CD4-positive, alpha-beta T cell treated with Interleukin-2 at 100 ng/mL for 4 hours (primary cell): ENCODE data around the gene KMT2A.
"Not testable (repeated sequence)": the region's sequence is repeated elsewhere in the genome, so short reads cannot be mapped to it uniquely, and the experiment has no call there.

Experiments used
- DNase-seq: peaks from one replicate; pipeline ENCODE4 v3.0.0-alpha.2; 2020; ENCODE audit warnings: low spot score

KMT2A gene

DNA sequence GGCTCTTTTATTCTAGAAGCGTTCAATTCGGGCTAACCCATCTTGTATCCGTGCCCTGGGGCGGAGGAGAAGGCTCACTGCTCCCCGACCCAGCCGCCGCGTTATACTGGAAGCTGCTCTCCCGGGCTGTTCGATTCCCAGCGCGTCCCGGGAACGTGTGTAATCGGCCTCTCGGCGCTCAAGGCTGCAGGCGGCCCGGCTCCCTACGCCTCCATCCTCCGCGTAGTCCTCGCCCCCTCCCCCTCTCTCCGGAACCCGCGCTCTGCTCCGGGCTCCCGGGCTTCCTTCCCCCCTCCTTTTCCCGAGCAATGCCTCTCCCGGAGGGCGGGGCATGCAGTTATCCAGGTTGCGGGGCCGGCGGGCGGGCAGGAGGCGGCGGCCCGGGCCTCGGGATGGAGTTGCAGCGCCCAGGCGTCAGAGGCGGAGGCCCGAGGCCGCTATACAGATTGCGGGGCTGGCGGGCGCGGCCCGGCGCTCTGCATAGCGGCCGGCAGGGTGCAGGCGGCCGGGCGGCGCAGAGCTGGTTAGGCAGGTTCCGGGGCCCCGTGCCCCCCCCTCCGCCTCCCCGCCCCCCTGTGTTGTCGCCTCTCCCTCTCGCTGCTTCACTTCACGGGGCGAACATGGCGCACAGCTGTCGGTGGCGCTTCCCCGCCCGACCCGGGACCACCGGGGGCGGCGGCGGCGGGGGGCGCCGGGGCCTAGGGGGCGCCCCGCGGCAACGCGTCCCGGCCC is at the start of gene KMT2A:
Gene KMT2A, plus strand, starts transcription at position 600 of the 732 bp plus-strand sequence. Its CDS starts 21 bp downstream, at position 621.
- peak; percentile 94 for DNase-seq

DNA sequence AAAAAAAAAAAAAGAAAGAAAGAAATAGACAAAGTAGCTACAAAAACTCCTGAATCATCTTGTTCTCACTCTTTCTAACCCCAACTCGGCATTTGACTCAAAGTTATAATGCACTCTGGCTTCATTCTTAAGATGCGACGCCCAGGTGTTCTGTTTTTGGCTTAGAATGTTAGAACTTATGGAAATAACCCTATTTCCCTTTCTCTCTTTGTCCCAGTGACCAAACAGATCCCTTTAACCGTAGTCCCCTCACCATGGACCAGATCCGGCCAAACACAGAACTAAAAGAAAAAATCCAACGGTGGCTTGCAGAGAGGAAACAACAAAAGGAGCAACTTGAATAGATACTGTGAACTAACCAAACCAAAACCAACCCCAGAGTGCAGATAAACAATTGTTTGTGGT is 40.2 kb upstream of the KMT2A start:
- DNase-seq, result peak; percentile 31

DNA sequence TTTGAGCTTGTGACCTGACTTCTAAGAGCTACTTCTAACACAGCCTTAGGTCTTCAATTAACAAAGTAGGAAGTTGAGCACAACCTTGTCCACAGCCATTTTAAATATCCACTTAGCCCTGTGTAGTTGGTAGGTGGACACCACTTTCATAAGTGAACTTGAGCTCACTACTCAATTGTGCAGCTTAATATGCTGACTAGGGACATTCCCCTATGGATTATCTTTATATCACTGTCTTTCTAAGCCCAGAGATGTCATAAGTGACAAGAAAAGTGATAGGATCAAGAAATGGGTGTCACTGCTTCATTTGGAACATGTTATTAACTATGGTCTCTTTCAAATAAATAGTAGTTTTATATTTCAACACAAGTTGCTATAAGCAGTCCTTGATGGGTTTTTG is 38.8 kb upstream of the KMT2A start:
- no peak for DNase-seq

DNA sequence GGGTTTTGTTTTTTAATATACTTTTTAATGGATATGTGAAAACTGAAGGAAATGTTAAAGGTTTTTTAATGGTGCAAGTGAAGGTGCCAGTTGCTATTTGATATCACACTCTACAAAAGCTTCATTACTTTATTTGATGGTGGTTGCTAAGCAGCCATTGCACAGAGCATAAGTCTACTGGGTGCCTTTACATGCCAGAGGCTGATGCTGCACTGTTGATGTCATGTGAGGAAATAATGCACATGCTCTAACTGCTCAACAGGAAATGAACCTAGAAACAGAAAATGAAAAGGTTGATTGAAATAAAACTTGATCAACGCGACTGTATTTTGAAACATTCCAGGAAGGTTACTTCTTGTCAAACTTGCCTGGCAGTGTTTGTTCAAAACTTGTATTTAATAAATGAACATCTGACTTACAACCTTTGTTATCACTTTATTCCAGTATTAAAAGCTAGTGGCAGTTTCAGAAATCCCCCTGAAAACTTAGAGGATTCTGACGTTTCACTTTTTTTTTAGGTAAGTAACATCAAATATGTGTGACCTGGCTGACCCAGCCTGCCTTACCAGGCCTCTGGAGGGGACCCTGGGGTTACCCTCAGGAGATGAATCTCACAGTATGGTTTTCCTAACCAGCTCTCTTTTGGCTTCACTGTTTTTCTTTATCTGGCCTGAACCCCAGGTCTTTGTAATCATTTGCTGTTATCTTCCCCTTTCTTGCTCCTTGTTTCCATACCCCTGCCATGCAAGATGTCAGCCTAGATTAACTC is 37.3 kb upstream of the KMT2A start:
- peak; percentile 84 for DNase-seq

DNA sequence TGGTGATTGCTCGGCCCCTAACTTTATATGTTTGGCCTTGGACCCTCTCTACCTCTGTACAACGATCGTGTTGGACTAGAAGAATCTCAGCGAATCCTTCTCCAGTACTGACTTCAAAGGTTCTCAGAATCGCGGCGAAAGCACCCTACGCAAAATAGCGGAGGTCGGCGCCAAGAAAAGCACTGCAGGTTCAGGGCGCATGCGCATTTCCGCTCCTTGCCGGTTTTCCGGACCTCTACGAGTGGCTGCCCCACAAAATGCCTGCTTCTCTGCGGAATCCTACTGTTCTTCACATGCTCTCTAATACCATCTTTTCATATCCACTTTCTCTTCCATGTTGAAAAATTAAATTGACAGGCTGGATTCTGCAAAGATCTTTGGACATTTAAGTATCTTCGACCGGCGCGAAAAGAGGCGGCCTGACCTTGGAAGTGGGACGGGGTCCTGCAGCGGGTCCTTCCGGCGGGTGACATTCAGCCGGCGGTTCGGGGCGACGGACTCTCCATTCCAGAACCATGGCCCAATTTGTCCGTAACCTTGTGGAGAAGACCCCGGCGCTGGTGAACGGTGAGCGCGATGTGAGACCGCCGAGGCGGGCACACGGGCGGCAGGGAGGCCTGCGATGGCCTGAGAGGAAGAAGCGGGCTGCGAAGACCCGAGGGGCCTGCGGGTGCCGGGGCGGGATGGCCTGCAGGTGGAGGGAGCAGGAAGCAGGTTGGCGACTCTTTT is 35.0 kb upstream of the KMT2A start, which contains the start of gene ATP5MG:
Gene ATP5MG, plus strand, starts transcription at position 456 of the 729 bp plus-strand sequence. Its CDS starts 60 bp downstream, at position 516.
- DNase-seq, result peak; percentile 93

DNA sequence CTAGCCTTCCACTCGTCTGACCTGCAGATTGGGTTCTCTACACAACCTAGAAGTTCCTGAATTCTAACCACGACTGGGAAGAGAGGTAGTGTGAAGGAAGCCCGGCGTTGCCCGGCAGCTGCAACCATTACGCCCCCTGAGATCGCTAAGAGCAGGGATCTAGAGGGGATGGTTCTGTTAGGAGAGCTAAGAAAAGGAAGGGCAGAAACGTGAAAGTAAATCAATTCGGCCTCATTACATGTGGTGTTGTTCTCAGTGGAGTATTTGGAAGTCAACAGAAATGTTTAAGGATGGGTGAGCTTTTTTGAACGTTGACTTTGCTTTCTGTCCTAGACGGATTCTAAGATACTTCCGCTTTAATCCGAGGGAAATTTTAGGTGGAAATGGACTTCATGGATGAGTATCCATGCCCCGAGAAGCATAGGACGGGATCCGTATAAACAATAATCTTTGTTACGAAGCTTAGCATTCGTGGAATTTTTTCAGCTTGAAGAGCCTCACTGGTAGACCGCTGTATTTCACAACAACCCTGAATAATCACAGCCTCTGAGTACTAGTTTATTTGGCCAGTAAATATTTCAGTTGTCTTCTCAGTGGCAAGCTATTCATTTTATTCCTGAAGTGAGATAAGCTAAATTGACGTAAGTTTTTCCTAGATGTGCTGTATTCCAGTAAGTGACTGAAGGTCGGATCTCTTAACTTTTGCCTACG is 34.3 kb upstream of the KMT2A start:
- DNase-seq, result no peak

DNA sequence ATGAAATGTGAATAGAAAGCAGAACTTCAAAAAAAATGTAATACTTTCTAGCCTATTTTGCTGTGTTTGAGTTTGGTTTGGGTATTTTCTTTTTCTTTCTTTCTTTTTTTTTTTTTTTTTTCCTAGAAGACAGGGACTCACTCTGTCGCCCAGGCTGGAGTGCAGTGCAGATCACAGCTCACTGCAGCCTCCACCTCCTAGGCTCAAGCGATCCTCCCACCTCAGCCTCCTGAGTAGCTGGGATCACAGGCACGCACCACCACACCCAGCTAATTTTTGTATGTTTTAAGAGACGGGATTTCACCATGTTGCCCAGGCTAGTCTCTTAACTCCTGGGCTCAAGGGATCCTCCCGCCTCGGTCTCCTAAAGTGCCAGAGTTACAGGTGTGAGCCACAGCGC is 33.7 kb upstream of the KMT2A start:
- DNase-seq, result not testable (repeated sequence)

DNA sequence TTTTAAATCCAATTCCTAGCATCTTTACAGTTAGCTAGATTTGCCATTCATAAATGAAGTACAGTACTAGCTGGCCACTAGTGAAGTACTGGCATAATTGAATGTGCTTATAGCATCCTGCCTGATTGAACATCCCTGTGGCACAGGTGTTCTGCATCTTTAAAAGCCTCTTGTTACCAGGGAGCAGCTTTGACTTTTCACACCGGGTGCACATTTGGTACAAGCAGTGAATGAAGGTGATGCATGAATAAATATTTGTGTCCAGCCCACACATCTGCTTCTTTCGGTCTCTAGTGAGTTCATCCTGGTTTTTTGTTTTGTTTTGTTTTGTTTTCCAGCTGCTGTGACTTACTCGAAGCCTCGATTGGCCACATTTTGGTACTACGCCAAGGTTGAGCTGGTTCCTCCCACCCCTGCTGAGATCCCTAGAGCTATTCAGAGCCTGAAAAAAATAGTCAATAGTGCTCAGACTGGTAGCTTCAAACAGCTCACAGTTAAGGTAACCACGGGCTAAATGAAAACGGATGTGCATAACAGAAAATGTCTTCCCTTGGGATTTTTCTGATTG is 29.6 kb upstream of the KMT2A start:
- no peak for DNase-seq

DNA sequence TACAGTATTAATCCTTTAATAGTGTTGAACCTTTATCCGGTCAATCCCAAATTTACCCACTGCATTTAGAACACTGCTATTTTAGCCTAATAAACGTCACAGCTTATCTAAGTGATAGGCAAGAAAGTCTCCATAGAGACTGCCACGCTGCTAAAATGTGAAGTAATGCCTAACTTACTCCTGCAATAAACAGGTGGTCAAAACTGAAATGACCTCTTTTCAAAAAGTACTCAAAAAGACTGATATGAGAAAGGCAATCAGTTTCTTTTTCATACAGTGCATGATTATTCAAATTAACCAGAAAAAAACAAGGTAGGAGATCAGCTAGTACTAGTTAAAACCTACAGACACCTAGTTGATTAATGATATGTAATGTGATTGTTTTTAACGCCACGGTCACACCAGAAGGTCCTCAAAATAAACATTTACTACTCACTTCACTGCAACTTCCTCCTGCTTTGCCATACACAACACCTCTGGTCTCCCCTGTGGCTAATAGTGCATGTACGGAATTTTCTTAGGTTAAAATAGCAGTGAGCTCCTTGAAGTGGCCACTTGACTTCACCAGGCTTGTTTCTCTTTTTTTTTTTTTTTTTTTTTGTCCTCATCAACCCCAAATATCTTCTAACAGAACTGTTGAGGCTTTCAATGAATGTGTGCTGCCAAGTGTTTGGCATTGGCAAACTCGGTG is 26.1 kb upstream of the KMT2A start:
- no peak for DNase-seq

DNA sequence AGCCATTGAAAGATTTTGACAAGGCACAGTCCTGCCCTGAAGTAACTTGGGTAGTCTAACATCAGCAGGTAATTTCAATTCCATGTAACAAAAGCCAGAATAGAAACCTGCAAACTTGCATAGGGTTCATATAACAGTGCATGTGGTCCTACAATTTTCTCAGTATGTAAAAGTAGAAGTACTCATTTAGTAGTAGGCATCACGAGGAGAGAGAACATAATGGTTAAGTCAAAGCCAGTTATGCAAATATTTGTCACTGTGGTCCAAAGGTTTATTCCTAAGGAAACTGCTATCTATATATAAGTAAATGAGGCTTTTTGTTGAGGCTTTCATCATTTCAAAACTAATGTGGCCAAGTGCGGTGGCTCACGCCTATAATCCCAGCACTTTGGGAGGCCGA is 24.8 kb upstream of the KMT2A start:
- no peak for DNase-seq

DNA sequence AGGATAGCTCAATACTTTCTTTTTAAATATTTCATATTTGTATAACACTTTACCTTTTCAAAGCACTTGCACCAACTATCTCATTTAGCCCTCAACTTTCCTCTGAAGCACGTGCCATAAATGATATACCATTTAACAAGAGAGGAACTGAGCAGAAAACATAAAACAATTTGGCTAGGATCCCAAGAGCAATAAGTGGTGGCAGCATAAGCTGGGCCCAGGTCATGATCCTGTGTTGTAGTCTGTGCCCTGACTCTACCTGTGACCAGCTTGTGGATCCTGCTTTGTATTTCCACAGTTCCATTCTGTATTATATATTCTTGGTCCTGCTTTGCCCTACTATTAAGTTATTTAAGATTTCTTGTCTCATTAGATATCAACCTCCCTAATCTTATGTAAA is 23.4 kb upstream of the KMT2A start:
- DNase-seq, result no peak

DNA sequence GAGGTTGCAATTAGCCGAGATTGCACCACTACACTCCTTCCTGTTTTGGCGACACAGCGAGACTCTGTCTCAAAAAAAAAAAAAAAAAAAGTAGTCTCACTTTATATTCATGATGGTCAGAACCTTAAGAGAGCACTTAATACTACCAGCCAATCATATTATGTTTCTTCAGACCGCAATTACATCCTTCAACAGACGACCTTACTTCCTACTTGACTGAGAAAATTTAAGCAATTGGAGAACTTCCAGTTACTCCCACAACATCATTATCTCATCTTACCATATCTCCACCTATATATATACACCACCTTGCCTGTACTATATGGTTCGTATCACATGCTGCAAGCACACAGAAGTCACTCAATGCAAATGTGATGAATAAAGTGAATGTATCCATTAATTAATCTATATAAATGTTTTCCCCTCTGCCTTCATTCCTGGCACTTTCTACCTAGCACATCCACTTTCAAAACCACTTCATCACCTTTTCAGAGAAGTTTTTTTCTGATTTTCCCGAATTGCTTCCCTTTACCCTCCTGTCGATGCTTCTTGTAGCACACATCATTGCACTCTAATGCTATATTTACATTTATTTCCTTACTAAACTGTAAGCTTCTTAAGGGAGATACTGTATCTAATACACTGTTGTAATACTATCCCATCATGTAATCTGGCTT is 21.1 kb upstream of the KMT2A start:
- no peak for DNase-seq

DNA sequence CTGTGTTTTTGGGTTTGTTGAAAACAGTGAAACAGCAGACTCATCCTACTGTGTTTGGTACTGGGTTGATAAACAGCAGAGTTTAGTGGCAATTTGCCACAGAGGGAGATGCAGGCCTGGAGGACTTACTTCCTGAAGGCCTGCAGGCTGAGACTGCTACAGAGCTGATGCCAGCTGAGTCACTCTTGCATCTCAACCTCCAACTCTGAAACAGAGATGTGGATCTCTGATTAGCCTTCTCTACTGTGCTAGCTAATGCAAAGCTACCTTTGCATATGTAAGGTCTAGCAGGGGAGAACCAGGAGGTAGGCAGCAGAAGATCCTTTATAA is 20.6 kb upstream of the KMT2A start:
- peak; percentile 37 for DNase-seq

DNA sequence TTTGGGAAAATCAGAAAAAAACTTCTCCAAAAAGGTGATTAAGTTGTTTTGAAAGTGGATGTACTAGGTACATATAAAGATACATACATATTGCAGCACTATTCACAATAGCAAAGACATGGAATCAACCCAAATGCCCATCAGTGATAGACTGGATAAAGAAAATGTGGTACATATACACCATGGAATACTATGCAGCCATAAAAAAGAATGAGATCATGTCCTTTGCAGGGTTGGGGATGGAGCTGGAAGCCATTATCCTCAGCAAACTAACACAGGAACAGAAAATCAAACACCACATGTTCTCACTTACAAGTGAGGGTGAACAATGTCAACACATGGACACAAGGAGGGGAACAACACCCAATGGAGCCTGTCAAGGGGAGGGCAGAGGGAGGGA is 19.4 kb upstream of the KMT2A start:
- DNase-seq, result not testable (repeated sequence)

DNA sequence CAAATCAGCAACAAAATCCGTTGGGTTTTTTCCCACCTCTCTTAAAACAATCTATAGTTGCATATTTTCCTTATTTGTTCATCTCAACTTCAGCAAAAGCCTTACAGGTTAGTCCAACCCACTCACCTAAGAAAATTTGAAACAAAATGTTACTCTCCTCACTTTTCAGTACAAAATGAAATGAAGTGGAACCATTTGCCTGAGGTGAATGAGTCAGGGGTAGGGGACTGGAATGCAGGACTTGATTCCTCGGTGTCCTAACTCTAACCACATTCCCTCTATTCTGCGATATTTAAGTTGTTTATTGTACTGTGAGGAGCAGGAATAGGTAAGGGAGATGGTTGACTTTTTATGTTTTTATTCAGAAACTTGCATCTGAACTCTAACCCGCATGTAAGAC is 18.5 kb upstream of the KMT2A start:
- no peak for DNase-seq

DNA sequence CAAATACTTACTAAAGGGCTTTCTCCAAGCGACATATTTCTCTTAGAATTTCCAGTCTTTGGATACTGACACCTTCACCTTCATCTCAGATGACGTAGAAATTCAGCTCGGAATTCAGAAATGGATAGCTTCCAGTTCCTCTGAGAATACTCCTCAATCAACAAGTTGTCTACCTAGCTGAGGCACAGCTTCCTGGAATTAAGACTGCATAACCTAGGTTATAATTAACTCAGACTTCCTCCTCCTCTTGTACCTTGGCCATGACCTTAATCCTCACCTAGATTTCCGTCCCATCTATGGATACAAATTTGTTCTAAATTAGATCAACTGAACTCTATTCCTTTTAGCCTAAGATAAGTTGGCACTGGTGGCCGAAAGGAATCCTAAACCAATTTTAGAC is 17.5 kb upstream of the KMT2A start:
- DNase-seq, result no peak

DNA sequence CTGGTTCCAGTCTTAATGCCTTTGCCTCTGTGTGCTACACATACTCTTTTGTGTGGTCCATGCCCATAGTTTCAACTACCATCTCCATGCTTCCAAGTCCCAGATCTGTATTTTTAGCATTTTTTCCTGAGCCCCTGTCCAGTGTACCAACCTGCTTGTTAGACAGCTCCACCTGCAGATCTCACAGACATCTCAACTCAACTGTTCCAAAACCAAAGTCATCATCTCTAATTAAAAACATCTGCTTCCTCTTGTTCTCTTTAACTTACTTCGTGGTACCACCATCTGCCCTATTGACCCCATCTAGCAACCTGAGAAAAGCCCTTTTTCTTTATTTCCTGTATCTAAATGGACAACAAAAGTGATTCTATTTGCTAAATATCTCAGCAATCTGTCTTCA is 8.6 kb upstream of the KMT2A start:
- no peak for DNase-seq

DNA sequence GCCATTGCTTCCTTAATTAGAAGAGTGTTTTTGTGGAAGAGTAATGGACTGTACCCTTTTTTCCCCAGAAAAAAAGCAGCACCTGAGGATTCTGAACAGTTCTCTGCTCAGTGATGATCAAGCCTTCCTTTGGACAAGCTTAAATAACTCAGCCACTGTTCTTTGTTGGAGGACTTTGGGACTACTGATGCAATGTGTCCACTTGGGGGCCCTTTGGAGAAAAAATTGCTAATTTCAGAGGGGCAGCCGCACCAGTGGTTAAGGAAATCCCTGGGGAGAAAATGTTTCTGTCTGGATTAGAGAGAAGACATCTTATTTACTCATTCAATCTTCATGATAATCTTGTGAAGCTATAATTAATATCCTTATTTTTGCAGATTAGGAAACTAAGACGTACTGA is 5.3 kb upstream of the KMT2A start:
- DNase-seq, result no peak

DNA sequence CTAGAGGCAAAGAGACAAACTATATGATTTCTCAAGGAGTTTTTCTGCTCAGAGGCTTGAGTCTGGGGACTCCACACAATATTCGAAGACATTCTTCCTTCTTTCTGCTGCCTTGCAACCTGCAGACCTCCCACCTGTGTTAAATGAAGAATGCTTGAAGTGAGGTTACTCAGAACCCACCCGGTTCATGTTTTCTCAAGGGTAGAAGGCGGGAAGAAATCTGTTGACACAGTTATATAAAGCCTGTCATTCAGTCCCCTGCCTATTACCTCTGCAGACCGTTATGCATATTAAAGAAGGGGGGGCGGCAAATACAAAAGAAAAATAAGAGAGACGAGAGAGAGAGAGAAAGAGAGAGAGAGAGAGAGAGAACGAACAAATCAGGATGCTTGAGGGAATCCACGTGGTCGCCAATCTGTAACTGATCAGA is 2.2 kb upstream of the KMT2A start:
- peak; percentile 67 for DNase-seq

DNA sequence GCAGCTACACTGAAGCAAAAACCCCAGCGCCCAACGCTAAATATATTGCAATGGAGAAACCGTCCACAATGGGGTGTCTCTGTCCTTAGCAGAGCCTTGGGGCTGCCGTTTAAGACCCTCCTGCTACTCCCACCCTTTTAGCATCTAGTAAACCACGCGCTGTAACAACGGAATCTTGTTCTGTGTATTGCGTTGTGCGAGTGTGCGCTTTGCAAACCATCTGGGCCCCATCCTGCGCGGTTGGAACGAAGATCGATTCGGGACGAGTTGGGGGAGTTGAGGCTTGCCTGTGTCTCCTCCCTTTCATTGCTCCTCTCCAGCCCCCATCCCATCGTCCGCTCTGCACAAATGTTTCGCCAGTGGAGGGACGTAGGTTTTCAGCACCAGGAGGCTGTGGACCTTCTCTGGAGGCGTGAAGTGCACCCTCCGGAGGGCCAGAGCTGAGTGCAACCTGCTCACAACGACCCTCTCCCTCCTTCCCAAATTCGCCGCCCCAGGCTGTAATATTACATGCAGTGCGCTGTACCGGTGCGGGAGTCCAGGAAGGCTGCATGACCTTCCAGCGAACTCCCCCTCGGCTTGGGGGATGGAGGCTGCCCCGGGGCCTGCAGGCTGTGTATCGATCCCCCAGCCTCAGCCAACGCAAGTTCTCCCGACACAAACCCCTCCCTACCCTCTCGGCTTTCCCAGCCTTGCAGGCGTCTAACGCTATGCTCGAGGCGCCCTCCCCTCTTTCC is 1.6 kb upstream of the KMT2A start:
- no peak for DNase-seq
